WTC11 (cell line): Measurements from ENCODE around the gene LEKR1. TPM values are rescaled to one million over a fixed set of nuclear protein-coding genes. Genes with fewer than 3 reads are reported as not detected.

ENCODE experiments used
- ATAC-seq: fragments of 200-7000 bp; cut with Tn5 transposase; 2 replicates; pipeline ENCODE4 v1.10.0; 2021; ENCODE audit warnings: mild to moderate bottlenecking, moderate library complexity
- CTCF ChIA-PET: fragments of 300-600 bp; sonication (Branson Sonifier 250); formaldehyde crosslinking; loops from one replicate; lab custom pipeline; 2021; ENCODE audit warnings: antibody characterized with exemption; lab: Charles Lee
- POLR2A ChIA-PET: fragments of 350-600 bp; sonication (Branson Sonifier 250); formaldehyde crosslinking; loops from one replicate; lab custom pipeline; 2021; ENCODE audit warnings: antibody characterized with exemption; lab: Charles Lee
- DNase-seq: peaks from one replicate; pipeline ENCODE4 v3.0.0; 2021; ENCODE audit warnings: low spot score
- H3K27ac Mint-ChIP-seq: 2 replicates; pipeline ENCODE4 v1.8.0; 2021; ENCODE audit warnings: mixed read lengths
- H3K27me3 Mint-ChIP-seq: 2 replicates; pipeline ENCODE4 v1.8.0; 2021; ENCODE audit warnings: low read depth, mild to moderate bottlenecking, moderate library complexity, mixed read lengths
- H3K36me3 Mint-ChIP-seq: 2 replicates; pipeline ENCODE4 v1.8.0; 2021; ENCODE audit warnings: mixed read lengths
- H3K4me1 Mint-ChIP-seq: 2 replicates; pipeline ENCODE4 v1.8.0; 2022; ENCODE audit warnings: mixed read lengths
- H3K4me3 Mint-ChIP-seq: 2 replicates; pipeline ENCODE4 v1.8.0; 2021; ENCODE audit warnings: mild to moderate bottlenecking, moderate library complexity, mixed read lengths
- H3K9me3 Mint-ChIP-seq: 2 replicates; pipeline ENCODE4 v1.8.0; 2021; ENCODE audit warnings: mixed read lengths
- ARID4B ChIP-seq: sonication (generic); formaldehyde crosslinking; IDR thresholded peaks from 2 replicates; pipeline ENCODE4 v1.8.0; 2023; ENCODE audit warnings: missing genetic modification reagents, mild to moderate bottlenecking, borderline replicate concordance
- CBFB ChIP-seq: sonication (generic); formaldehyde crosslinking; IDR thresholded peaks from 2 replicates; pipeline ENCODE4 v1.8.1; 2022; ENCODE audit warnings: mild to moderate bottlenecking, low read depth, missing genetic modification reagents
- E2F5 ChIP-seq: sonication (generic); formaldehyde crosslinking; IDR thresholded peaks from 2 replicates; pipeline ENCODE4 v1.8.1; 2022; ENCODE audit warnings: mild to moderate bottlenecking, moderate library complexity, missing genetic modification reagents
- GTF2I ChIP-seq: fragments of 250-450 bp; sonication (Bioruptor Pico); conservative IDR thresholded peaks from 2 replicates; pipeline ENCODE4 v1.4.0; 2021; ENCODE audit warnings: mild to moderate bottlenecking
- IRF1 ChIP-seq: sonication (generic); formaldehyde crosslinking; IDR thresholded peaks from 2 replicates; pipeline ENCODE4 v1.8.0; 2023; ENCODE audit warnings: missing genetic modification reagents
- JAZF1 ChIP-seq: fragments of 250-450 bp; sonication (Bioruptor Pico); IDR thresholded peaks from 2 replicates; pipeline ENCODE4 v1.9.0; 2021; ENCODE audit warnings: moderate library complexity, mild to moderate bottlenecking, inconsistent platforms
- JUN ChIP-seq: sonication (generic); formaldehyde crosslinking; IDR thresholded peaks from 2 replicates; pipeline ENCODE4 v1.8.0; 2023; ENCODE audit warnings: mild to moderate bottlenecking, missing genetic modification reagents
- MXD4 ChIP-seq: fragments of 250-450 bp; sonication (Bioruptor Pico); IDR thresholded peaks from 2 replicates; pipeline ENCODE4 v1.8.0; 2021; ENCODE audit warnings: mild to moderate bottlenecking, moderate library complexity, borderline replicate concordance
- MYBL2 ChIP-seq: sonication (generic); formaldehyde crosslinking; IDR thresholded peaks from 2 replicates; pipeline ENCODE4 v1.8.1; 2023; ENCODE audit warnings: mild to moderate bottlenecking, moderate library complexity, missing genetic modification reagents
- NR1H2 ChIP-seq: sonication (generic); formaldehyde crosslinking; IDR thresholded peaks from 2 replicates; pipeline ENCODE4 v1.9.0; 2021; ENCODE audit warnings: mild to moderate bottlenecking, moderate library complexity, missing genetic modification reagents
- OVOL2 ChIP-seq: fragments of 250-450 bp; sonication (Bioruptor Pico); IDR thresholded peaks from 2 replicates; pipeline ENCODE4 v1.9.0; 2021; ENCODE audit warnings: mild to moderate bottlenecking, borderline replicate concordance
- PRRX2 ChIP-seq: fragments of 250-450 bp; sonication (Bioruptor Pico); IDR thresholded peaks from 2 replicates; pipeline ENCODE4 v1.8.0; 2021; ENCODE audit warnings: mild to moderate bottlenecking
- SMAD4 ChIP-seq: sonication (generic); formaldehyde crosslinking; IDR thresholded peaks from 2 replicates; pipeline ENCODE4 v1.8.0; 2022; ENCODE audit warnings: mild to moderate bottlenecking, missing genetic modification reagents
- TCF7 ChIP-seq: sonication (generic); formaldehyde crosslinking; IDR thresholded peaks from 2 replicates; pipeline ENCODE4 v1.8.0; 2022; ENCODE audit warnings: mild to moderate bottlenecking, low read depth, missing genetic modification reagents, moderate library complexity
- TEAD1 ChIP-seq: sonication (generic); formaldehyde crosslinking; IDR thresholded peaks from 2 replicates; pipeline ENCODE4 v1.8.0; 2022; ENCODE audit warnings: mild to moderate bottlenecking, missing genetic modification reagents
- ZNF138 ChIP-seq: sonication (generic); formaldehyde crosslinking; conservative IDR thresholded peaks from 2 replicates; pipeline ENCODE4 v1.8.1; 2022; ENCODE audit warnings: mild to moderate bottlenecking, moderate library complexity, missing genetic modification reagents
- ZNF219 ChIP-seq: sonication (generic); formaldehyde crosslinking; IDR thresholded peaks from 2 replicates; pipeline ENCODE4 v1.8.0; 2023; ENCODE audit warnings: missing genetic modification reagents, mild to moderate bottlenecking, borderline replicate concordance
- ZNF281 ChIP-seq: sonication (generic); formaldehyde crosslinking; IDR thresholded peaks from 2 replicates; pipeline ENCODE4 v1.8.0; 2023; ENCODE audit warnings: mild to moderate bottlenecking, missing genetic modification reagents
- ZNF317 ChIP-seq: sonication (generic); formaldehyde crosslinking; IDR thresholded peaks from 2 replicates; pipeline ENCODE4 v1.8.1; 2023; ENCODE audit warnings: low read depth, mild to moderate bottlenecking, moderate library complexity, missing genetic modification reagents, borderline replicate concordance
- ZNF425 ChIP-seq: fragments of 250-450 bp; sonication (Bioruptor Pico); conservative IDR thresholded peaks from 2 replicates; pipeline ENCODE4 v1.9.0; 2021; ENCODE audit warnings: mild to moderate bottlenecking
- ZNF532 ChIP-seq: fragments of 250-450 bp; sonication (Bioruptor Pico); IDR thresholded peaks from 2 replicates; pipeline ENCODE4 v1.9.0; 2021; ENCODE audit warnings: mild to moderate bottlenecking, borderline replicate concordance
- total RNA-seq: library from RNA; stranded (reverse); gene quantifications from 3 replicates; pipeline ENCODE4 v1.2.3, GENCODE V29; 2021

The LEKR1 gene
- total RNA-seq, 1 experiment from 2014 or later, result 0.09 TPM

- ChIA-PET CTCF (interaction anchor here (1.1 to 1.5 kb wide), 2 partner anchors 15 to 392 kb away, joined by 3 read pairs; partner anchors contain the start of gene TIPARP), POLR2A (no interaction called here)
- no peak for DNase-seq
- Mint-ChIP-seq H3K4me3 (no peak overlapping the region), H3K4me1 (peaks cover 38% of the 10 kb centered on the region), H3K36me3 (no peaks in the 10 kb centered on the region), H3K27me3 (peaks cover 34% of the 10 kb centered on the region), H3K27ac (no peak overlapping the region), H3K9me3 (no peaks in the 10 kb centered on the region)
- no peak for TF ChIP-seq CBFB (CRISPR knock-in tag)
- no peak for TF ChIP-seq ZNF317 (CRISPR knock-in tag)
- TF ChIP-seq MXD4 (CRISPR knock-in tag), result no peak
- TF ChIP-seq MYBL2 (CRISPR knock-in tag), result no peak
- no peak for TF ChIP-seq ZNF219 (CRISPR knock-in tag)
- TF ChIP-seq SMAD4 (CRISPR knock-in tag), result no peak
- no peak for TF ChIP-seq JUN (CRISPR knock-in tag)
- TF ChIP-seq PRRX2 (CRISPR knock-in tag), result no peak
- no peak for TF ChIP-seq OVOL2 (CRISPR knock-in tag)
- TF ChIP-seq ZNF532 (CRISPR knock-in tag), result no peak
- no peak for TF ChIP-seq NR1H2 (CRISPR knock-in tag)
- ATAC-seq, result no peak
These were observed 241.0 kb downstream of the LEKR1 start for GRCh38 chr3:157067114-157067513.

- no peak overlapping the region for H3K27ac Mint-ChIP-seq
- no peak overlapping the region for H3K4me3 Mint-ChIP-seq
- no peaks in the 10 kb centered on the region for H3K9me3 Mint-ChIP-seq
- peaks cover 26% of the 10 kb centered on the region for H3K4me1 Mint-ChIP-seq
- no peaks in the 10 kb centered on the region for H3K36me3 Mint-ChIP-seq
- DNase-seq (no peak), ATAC-seq (no peak)
- peaks cover 19% of the 10 kb centered on the region for H3K27me3 Mint-ChIP-seq
- CTCF ChIA-PET, result no interaction called here
- POLR2A ChIA-PET, result no interaction called here
- no peak for TF ChIP-seq ZNF138 (CRISPR knock-in tag)
- no peak for TF ChIP-seq IRF1 (CRISPR knock-in tag)
- TF ChIP-seq ZNF281 (CRISPR knock-in tag), result no peak
- TF ChIP-seq E2F5, result no peak
- no peak for TF ChIP-seq JAZF1 (CRISPR knock-in tag)
- no peak for TF ChIP-seq GTF2I (CRISPR knock-in tag)
- TF ChIP-seq ZNF219 (CRISPR knock-in tag), result no peak
- no peak for TF ChIP-seq TCF7
- no peak for TF ChIP-seq ARID4B (CRISPR knock-in tag)
- TF ChIP-seq TEAD1 (CRISPR knock-in tag), result no peak
- no peak for TF ChIP-seq ZNF425 (CRISPR knock-in tag)
These were observed 243.3 kb downstream of the LEKR1 start for GRCh38 chr3:157069406-157069805.
